NCI-H69 (cell line): ENCODE results near the gene FAM83G.
"Not testable (repeated sequence)": the region's sequence is repeated elsewhere in the genome, so short reads cannot be mapped to it uniquely, and the experiment has no call there.

ENCODE experiments used
- DNase-seq: peaks from one replicate; lab custom pipeline; 2025; lab: John Stamatoyannopoulos, UW

The FAM83G gene

GRCh38 chr17:19023209-19023999 lies 18.8 kb upstream of the FAM83G start:
- no peak for DNase-seq

- DNase-seq, result peak; percentile 12
Observed at GRCh38 chr17:19022747-19023146, 18.2 kb upstream of the FAM83G start.

- DNase-seq, result no peak
Observed at GRCh38 chr17:19022128-19022527, 17.6 kb upstream of the FAM83G start.

- no peak for DNase-seq
Observed at GRCh38 chr17:19021622-19022083, 17.1 kb upstream of the FAM83G start.

- DNase-seq, result not testable (repeated sequence)
Observed at GRCh38 chr17:19021011-19021621, 16.6 kb upstream of the FAM83G start.

GRCh38 chr17:19020016-19020415 lies 15.5 kb upstream of the FAM83G start:
- no peak for DNase-seq

GRCh38 chr17:19019041-19019941 lies 14.7 kb upstream of the FAM83G start:
- peak; percentile 71 for DNase-seq

- DNase-seq, result no peak
Observed at GRCh38 chr17:19018600-19018950, 14.0 kb upstream of the FAM83G start.

GRCh38 chr17:19017804-19018599 lies 13.4 kb upstream of the FAM83G start:
- DNase-seq, result peak; percentile 73

- DNase-seq, result no peak
Observed at GRCh38 chr17:19017401-19017800, 12.8 kb upstream of the FAM83G start.

GRCh38 chr17:19016881-19017280 lies 12.3 kb upstream of the FAM83G start:
- no peak for DNase-seq

- DNase-seq, result no peak
Observed at GRCh38 chr17:19016297-19016696, 11.7 kb upstream of the FAM83G start.

- no peak for DNase-seq
Observed at GRCh38 chr17:19015428-19015827, 10.9 kb upstream of the FAM83G start.

- no peak for DNase-seq
Observed at GRCh38 chr17:19014628-19015215, 10.2 kb upstream of the FAM83G start.

- DNase-seq, result no peak
Observed at GRCh38 chr17:19013806-19014627, 9.5 kb upstream of the FAM83G start.

- no peak for DNase-seq
Observed at GRCh38 chr17:19013226-19013625, 8.7 kb upstream of the FAM83G start.

- DNase-seq, result no peak
Observed at GRCh38 chr17:19012171-19013080, 7.9 kb upstream of the FAM83G start.

GRCh38 chr17:19011581-19011980 lies 7.0 kb upstream of the FAM83G start:
- DNase-seq, result no peak

- DNase-seq, result peak; percentile 33
Observed at GRCh38 chr17:19010729-19011505, 6.4 kb upstream of the FAM83G start.
